Calu3 (cell line): ENCODE data around the gene FLOT2. TPM values are rescaled to one million over a fixed set of nuclear protein-coding genes. Genes with fewer than 3 reads are reported as not detected.

Source experiments
- BruUV-seq: library from RNA; stranded (reverse); fragments of 400-500 nt; replicated peaks from 2 replicates; lab custom pipeline; 2021; lab: Mats Ljungman, UMichigan
- CTCF ChIA-PET: fragments of 300-600 bp; sonication (Branson Sonifier 250); formaldehyde crosslinking; loops from one replicate; lab custom pipeline; 2022; ENCODE audit warnings: antibody characterized with exemption; lab: Charles Lee
- DNase-seq: peaks from one replicate; pipeline ENCODE4 v3.0.0; 2022
- H3K27ac Mint-ChIP-seq: one replicate; pipeline ENCODE4 v1.8.0; 2022; ENCODE audit warnings: mixed read lengths; ENCODE audit not compliant: unreplicated experiment
- H3K27me3 Mint-ChIP-seq: one replicate; pipeline ENCODE4 v1.8.0; 2022; ENCODE audit warnings: mixed read lengths; ENCODE audit not compliant: unreplicated experiment
- H3K36me3 Mint-ChIP-seq: one replicate; pipeline ENCODE4 v1.8.0; 2022; ENCODE audit warnings: mild to moderate bottlenecking, moderate library complexity, mixed read lengths; ENCODE audit not compliant: insufficient read depth, unreplicated experiment
- H3K4me1 Mint-ChIP-seq: one replicate; pipeline ENCODE4 v1.8.0; 2022; ENCODE audit warnings: mild to moderate bottlenecking, low read depth, mixed read lengths; ENCODE audit not compliant: unreplicated experiment
- H3K4me3 Mint-ChIP-seq: one replicate; pipeline ENCODE4 v1.8.0; 2022; ENCODE audit warnings: mild to moderate bottlenecking, low read depth, moderate library complexity, mixed read lengths; ENCODE audit not compliant: unreplicated experiment
- H3K9me3 Mint-ChIP-seq: one replicate; pipeline ENCODE4 v1.8.0; 2022; ENCODE audit warnings: low read depth, mixed read lengths; ENCODE audit not compliant: unreplicated experiment
- intact Hi-C: fragments of 100-400 bp; cut with micrococcal nuclease; formaldehyde crosslinking; loops from one replicate; pipeline ENCODE4 v1.10.0; 2022; ENCODE audit not compliant: unreplicated experiment
- total RNA-seq: library from RNA; stranded (reverse); gene quantifications from 2 replicates; pipeline ENCODE4 v1.2.3, GENCODE V29; 2022
- TF ChIP-seq, protein P1 (sequence below): fragments of 200-600 bp; IDR thresholded peaks from one replicate; pipeline ENCODE4 v1.8.0; 2022; ENCODE audit warnings: antibody characterized with exemption; ENCODE audit not compliant: unreplicated experiment

The FLOT2 gene
- total RNA-seq, 1 experiment from 2014 or later, result 152 TPM

DNA sequence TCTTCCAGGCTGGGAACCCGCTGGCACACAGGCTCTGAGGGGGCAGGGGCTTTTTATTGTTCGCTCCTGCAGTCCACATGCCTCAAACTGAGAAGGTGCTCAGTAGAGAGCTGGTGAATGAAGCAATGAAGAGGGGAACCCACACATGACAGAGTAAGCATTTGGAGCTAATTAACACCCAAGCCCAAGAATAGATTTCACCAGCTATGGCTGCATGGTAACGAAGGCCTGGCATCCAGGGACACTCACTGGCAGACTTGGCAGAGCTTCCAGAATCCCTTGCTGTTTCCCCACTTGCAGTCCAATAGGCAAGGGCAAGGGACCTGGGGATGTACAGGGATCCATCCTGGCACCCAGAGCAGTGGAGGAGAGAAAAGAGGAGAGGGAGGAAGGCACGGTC, 12.2 kb downstream of the FLOT2 start:
- no peak for DNase-seq
- intact Hi-C loops, result no loop called here
- CTCF ChIA-PET, result no interaction called here
- no peaks in the 10 kb centered on the region for H3K9me3 Mint-ChIP-seq
- TF ChIP-seq, protein P1, sequence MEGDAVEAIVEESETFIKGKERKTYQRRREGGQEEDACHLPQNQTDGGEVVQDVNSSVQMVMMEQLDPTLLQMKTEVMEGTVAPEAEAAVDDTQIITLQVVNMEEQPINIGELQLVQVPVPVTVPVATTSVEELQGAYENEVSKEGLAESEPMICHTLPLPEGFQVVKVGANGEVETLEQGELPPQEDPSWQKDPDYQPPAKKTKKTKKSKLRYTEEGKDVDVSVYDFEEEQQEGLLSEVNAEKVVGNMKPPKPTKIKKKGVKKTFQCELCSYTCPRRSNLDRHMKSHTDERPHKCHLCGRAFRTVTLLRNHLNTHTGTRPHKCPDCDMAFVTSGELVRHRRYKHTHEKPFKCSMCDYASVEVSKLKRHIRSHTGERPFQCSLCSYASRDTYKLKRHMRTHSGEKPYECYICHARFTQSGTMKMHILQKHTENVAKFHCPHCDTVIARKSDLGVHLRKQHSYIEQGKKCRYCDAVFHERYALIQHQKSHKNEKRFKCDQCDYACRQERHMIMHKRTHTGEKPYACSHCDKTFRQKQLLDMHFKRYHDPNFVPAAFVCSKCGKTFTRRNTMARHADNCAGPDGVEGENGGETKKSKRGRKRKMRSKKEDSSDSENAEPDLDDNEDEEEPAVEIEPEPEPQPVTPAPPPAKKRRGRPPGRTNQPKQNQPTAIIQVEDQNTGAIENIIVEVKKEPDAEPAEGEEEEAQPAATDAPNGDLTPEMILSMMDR, result no peak
- BruUV-seq, result no TSS peak
- H3K4me1 Mint-ChIP-seq, result no peaks in the 10 kb centered on the region
- H3K27ac Mint-ChIP-seq, result no peak overlapping the region
- peaks cover 8% of the 10 kb centered on the region for H3K36me3 Mint-ChIP-seq
- no peaks in the 10 kb centered on the region for H3K27me3 Mint-ChIP-seq
- H3K4me3 Mint-ChIP-seq, result no peak overlapping the region

DNA sequence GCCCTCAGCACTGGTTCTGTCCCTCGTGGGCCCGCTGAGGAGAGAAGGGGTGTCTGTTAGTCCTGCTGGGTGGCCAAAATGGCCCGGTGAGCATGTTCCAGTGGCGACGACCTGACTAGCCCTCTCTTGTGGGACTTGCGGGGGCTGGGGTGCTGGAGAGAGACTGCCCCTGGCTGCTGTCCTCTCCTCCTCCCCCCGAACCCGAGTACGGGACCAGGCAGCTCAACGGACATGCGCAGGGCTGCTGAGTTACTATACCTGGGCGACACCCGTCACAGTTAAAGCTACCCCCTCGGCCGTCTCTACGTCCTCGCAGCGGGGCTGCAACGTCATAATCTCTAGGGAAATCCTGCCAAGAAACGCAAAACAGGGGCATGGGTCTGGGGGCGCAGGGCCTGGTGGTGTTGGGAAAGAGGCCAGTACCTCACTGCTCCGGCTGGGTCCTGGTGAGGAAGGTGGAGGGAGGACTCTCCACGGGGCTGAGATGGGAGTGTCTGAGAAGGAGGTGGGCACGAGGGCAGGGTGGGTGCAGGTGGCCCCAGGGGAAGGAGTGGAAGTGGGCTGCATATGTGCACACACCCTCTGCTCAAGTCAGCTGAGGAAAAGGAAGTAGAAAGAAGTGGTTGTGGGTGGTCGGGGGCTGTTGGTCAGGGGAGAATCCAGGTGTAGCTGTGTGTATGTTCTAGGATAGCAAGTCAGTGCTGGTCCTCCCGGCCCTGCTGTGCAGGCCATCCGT, 13.4 kb downstream of the FLOT2 start:
- CTCF ChIA-PET, result no interaction called here
- no TSS peak for BruUV-seq
- Mint-ChIP-seq H3K9me3 (no peaks in the 10 kb centered on the region), H3K27ac (no peak overlapping the region), H3K27me3 (no peaks in the 10 kb centered on the region), H3K36me3 (peaks cover 13% of the 10 kb centered on the region), H3K4me1 (no peaks in the 10 kb centered on the region), H3K4me3 (no peak overlapping the region)
- intact Hi-C loops, result no loop called here
- no peak for DNase-seq
- TF ChIP-seq, protein P1, result no peak

- no peaks in the 10 kb centered on the region for H3K27me3 Mint-ChIP-seq
- no peak overlapping the region for H3K4me3 Mint-ChIP-seq
- no peaks in the 10 kb centered on the region for H3K4me1 Mint-ChIP-seq
- DNase-seq, result no peak
- no peak overlapping the region for H3K27ac Mint-ChIP-seq
- CTCF ChIA-PET, result no interaction called here
- BruUV-seq, result no TSS peak
- intact Hi-C loops, result no loop called here
- TF ChIP-seq, protein P1, result no peak
- H3K36me3 Mint-ChIP-seq, result peaks cover 13% of the 10 kb centered on the region
- H3K9me3 Mint-ChIP-seq, result no peaks in the 10 kb centered on the region
Measured at GRCh38 chr17:28882154-28882895, 15.2 kb downstream of the FLOT2 start.

DNA sequence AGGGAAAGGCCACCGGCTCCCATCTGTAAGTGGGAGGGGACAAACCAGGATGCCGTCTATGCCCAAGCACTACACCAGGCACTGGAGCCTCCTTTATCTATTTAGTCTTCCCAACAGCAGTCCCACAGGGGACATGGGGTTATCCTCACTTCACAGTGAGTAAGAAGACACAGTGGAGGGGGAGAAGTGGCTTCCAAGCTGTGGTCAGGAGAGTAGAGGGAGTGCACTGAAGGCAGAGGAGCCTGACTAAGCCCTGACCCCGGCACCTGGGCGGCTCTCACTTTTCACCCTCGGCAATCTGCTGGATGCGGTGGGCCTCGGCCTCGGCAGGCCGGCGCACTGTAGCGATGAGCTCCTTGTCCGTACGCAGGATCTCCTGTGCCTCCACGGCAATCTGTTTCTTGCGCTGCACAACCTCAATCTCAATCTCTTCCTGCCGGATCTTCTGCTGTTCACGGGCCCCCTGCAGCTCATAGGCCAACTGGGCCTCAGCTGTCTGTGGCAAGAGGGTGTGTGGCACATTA, 15.9 kb downstream of the FLOT2 start:
- CTCF ChIA-PET, result no interaction called here
- H3K9me3 Mint-ChIP-seq, result no peaks in the 10 kb centered on the region
- H3K27me3 Mint-ChIP-seq, result no peaks in the 10 kb centered on the region
- peaks cover 10% of the 10 kb centered on the region for H3K36me3 Mint-ChIP-seq
- intact Hi-C loops, result no loop called here
- no peak for DNase-seq
- no peak overlapping the region for H3K4me3 Mint-ChIP-seq
- no TSS peak for BruUV-seq
- H3K27ac Mint-ChIP-seq, result no peak overlapping the region
- no peaks in the 10 kb centered on the region for H3K4me1 Mint-ChIP-seq
- TF ChIP-seq, protein P1, result no peak
